H1 (cell line): Measurements from ENCODE around the gene ABI3. TPM values are rescaled to one million over a fixed set of nuclear protein-coding genes. Genes with fewer than 3 reads are reported as not detected.
"Not testable (repeated sequence)": the region's sequence is repeated elsewhere in the genome, so short reads cannot be mapped to it uniquely, and the experiment has no call there.

Source experiments
- CTCF ChIA-PET: fragments of 300-600 bp; sonication (Branson Sonifier 250); formaldehyde crosslinking; loops from one replicate; lab custom pipeline; 2021; ENCODE audit not compliant: partially characterized antibody; lab: Charles Lee
- POLR2A ChIA-PET: fragments of 300-600 bp; sonication (Branson Sonifier 250); formaldehyde crosslinking; loops from one replicate; lab custom pipeline; 2021; ENCODE audit warnings: inconsistent platforms; ENCODE audit not compliant: partially characterized antibody; lab: Charles Lee
- DNase-seq, 2 experiments: peaks; one replicate each; pipeline versions ENCODE4 v3.0.0 to v3.0.0-alpha.2; 2010 to 2022; ENCODE audit warnings: low spot score in 2 of 2, low read depth in 1 of 2, mixed read lengths in 1 of 2
- FAIRE-seq: peaks from 2 replicates; lab custom pipeline; 2011; peaks lifted over from hg19 to GRCh38; lab: Jason Lieb, UNC
- H2AFZ ChIP-seq: 2 replicates; pipeline ENCODE4 v1.8.1; 2012; ENCODE audit warnings: low read length, inconsistent platforms
- H2AK5ac ChIP-seq: 2 replicates; pipeline ENCODE4 v1.6.1; 2013; ENCODE audit warnings: low read depth, low read length
- H2BK120ac ChIP-seq: replicated peaks from 2 replicates; pipeline ENCODE3; 2013; ENCODE audit warnings: low read depth, low read length, inconsistent platforms
- H2BK12ac ChIP-seq: 2 replicates; pipeline ENCODE4 v1.6.1; 2013; ENCODE audit warnings: low read depth, low read length
- H2BK15ac ChIP-seq: 2 replicates; pipeline ENCODE4 v1.6.1; 2013; ENCODE audit warnings: low read length
- H2BK20ac ChIP-seq: 2 replicates; pipeline ENCODE4 v1.6.1; 2013; ENCODE audit warnings: low read length
- H2BK5ac ChIP-seq: 2 replicates; pipeline ENCODE4 v1.6.1; 2013; ENCODE audit warnings: low read depth, low read length
- H3K14ac ChIP-seq: 2 replicates; pipeline ENCODE4 v1.6.1; 2013; ENCODE audit warnings: inconsistent platforms; ENCODE audit not compliant: insufficient read length
- H3K18ac ChIP-seq: 2 replicates; pipeline ENCODE4 v1.6.1; 2013; ENCODE audit warnings: low read length; ENCODE audit errors: extremely low read depth
- H3K23ac ChIP-seq: 2 replicates; pipeline ENCODE4 v1.6.1; 2013; ENCODE audit warnings: inconsistent platforms; ENCODE audit not compliant: insufficient read length
- H3K23me2 ChIP-seq: 2 replicates; pipeline ENCODE4 v1.6.1; 2013; ENCODE audit warnings: low read depth, low read length
- H3K27ac ChIP-seq: 2 replicates; pipeline ENCODE4 v1.6.1; 2011; ENCODE audit warnings: low read depth, low read length, inconsistent platforms
- H3K27me3 ChIP-seq, 4 experiments: replicated peaks in 1 of 4; 1 replicate in 1 of 4; 2 replicates in 3 of 4; pipeline versions ENCODE4 v1.6.1 to v1.8.1; 2011 to 2013; ENCODE audit warnings: low read length in 3 of 4, mild to moderate bottlenecking in 3 of 4, inconsistent platforms in 2 of 4, mixed read lengths in 2 of 4, moderate library complexity in 1 of 4; ENCODE audit not compliant: control insufficient read depth in 3 of 4, insufficient read depth in 3 of 4; ENCODE audit errors: extremely low read depth in 1 of 4
- H3K36me3 ChIP-seq, 4 experiments: 2 replicates each; pipeline versions ENCODE4 v1.6.1 to v1.8.1; 2011 to 2013; ENCODE audit warnings: mild to moderate bottlenecking in 4 of 4, low read length in 3 of 4, moderate library complexity in 2 of 4, control low read depth in 1 of 4, inconsistent platforms in 1 of 4; ENCODE audit not compliant: insufficient read depth in 4 of 4, control insufficient read depth in 2 of 4
- H3K4ac ChIP-seq: replicated peaks from 2 replicates; pipeline ENCODE3; 2013; ENCODE audit warnings: low read length, low read depth, mixed read lengths, inconsistent platforms; ENCODE audit not compliant: insufficient read length
- H3K4me1 ChIP-seq, 4 experiments: replicated peaks in 1 of 4; 1 replicate in 1 of 4; 2 replicates in 3 of 4; pipeline versions ENCODE4 v1.6.1 to v1.8.1; 2011 to 2013; ENCODE audit warnings: low read length in 3 of 4, inconsistent platforms in 2 of 4, mixed read lengths in 1 of 4; ENCODE audit not compliant: insufficient read depth in 4 of 4, control insufficient read depth in 3 of 4
- H3K4me2 ChIP-seq, 2 experiments: 2 replicates each; pipeline versions ENCODE4 v1.6.1 to v1.8.1; 2011 to 2013; ENCODE audit warnings: low read depth in 2 of 2, low read length in 2 of 2, control low read depth in 1 of 2, inconsistent platforms in 1 of 2, mild to moderate bottlenecking in 1 of 2; ENCODE audit not compliant: insufficient read depth in 1 of 2
- H3K4me3 ChIP-seq, 4 experiments: fragments of 200-600, 300-600 bp in 1 of 4; sonication (generic), shearing (Covaris generic), sonication (Bioruptor Twin) in 1 of 4; 2 replicates each; pipeline versions ENCODE4 v1.5.1 to v1.8.1; 2011 to 2016; ENCODE audit warnings: low read length in 4 of 4, low read depth in 3 of 4, control low read depth in 2 of 4, inconsistent platforms in 2 of 4, mild to moderate bottlenecking in 2 of 4, mixed read lengths in 1 of 4, moderate library complexity in 1 of 4; ENCODE audit not compliant: insufficient read depth in 2 of 4; ENCODE audit errors: extremely low read depth in 1 of 4
- H3K56ac ChIP-seq: replicated peaks from 2 replicates; pipeline ENCODE3; 2013; ENCODE audit warnings: low read depth, mild to moderate bottlenecking, mixed read lengths, low read length, inconsistent platforms; ENCODE audit not compliant: insufficient read length
- H3K79me1 ChIP-seq: 2 replicates; pipeline ENCODE4 v1.6.1; 2013; ENCODE audit warnings: low read depth, low read length, control low read depth
- H3K79me2 ChIP-seq, 2 experiments: 2 replicates each; pipeline versions ENCODE4 v1.6.1 to v1.8.1; 2012 to 2013; ENCODE audit warnings: low read length in 2 of 2, mild to moderate bottlenecking in 2 of 2, inconsistent platforms in 1 of 2; ENCODE audit not compliant: insufficient read depth in 2 of 2, control insufficient read depth in 1 of 2
- H3K9ac ChIP-seq, 4 experiments: replicated peaks in 1 of 4; 1 replicate in 1 of 4; 2 replicates in 3 of 4; pipeline versions ENCODE4 v1.6.1 to v1.8.1; 2011 to 2013; ENCODE audit warnings: low read depth in 3 of 4, low read length in 3 of 4, control low read depth in 2 of 4, mild to moderate bottlenecking in 2 of 4, moderate library complexity in 2 of 4, inconsistent platforms in 1 of 4; ENCODE audit errors: extremely low read depth in 1 of 4
- H3K9me3 ChIP-seq, 2 experiments: 2 replicates each; pipeline versions ENCODE4 v1.6.1 to v1.8.1; 2012 to 2013; ENCODE audit warnings: mild to moderate bottlenecking in 2 of 2, moderate library complexity in 2 of 2, control low read depth in 1 of 2, inconsistent platforms in 1 of 2, low read depth in 1 of 2, low read length in 1 of 2, mixed read lengths in 1 of 2; ENCODE audit not compliant: insufficient read depth in 2 of 2
- H4K20me1 ChIP-seq, 2 experiments: replicated peaks in 1 of 2; 2 replicates each; pipeline versions ENCODE3 to v1.8.1; 2011 to 2013; ENCODE audit warnings: inconsistent platforms in 2 of 2, low read length in 2 of 2, mild to moderate bottlenecking in 1 of 2; ENCODE audit not compliant: insufficient read depth in 2 of 2, control insufficient read depth in 1 of 2
- H4K5ac ChIP-seq: 2 replicates; pipeline ENCODE4 v1.6.1; 2013; ENCODE audit warnings: low read length, low read depth, mixed read lengths, inconsistent platforms; ENCODE audit not compliant: insufficient read length
- H4K8ac ChIP-seq: 2 replicates; pipeline ENCODE4 v1.8.0; 2013; ENCODE audit warnings: mild to moderate bottlenecking, moderate library complexity, low read length, inconsistent platforms; ENCODE audit not compliant: insufficient read depth; ENCODE audit errors: extremely low read depth
- H4K91ac ChIP-seq: replicated peaks from 2 replicates; pipeline ENCODE3; 2013; ENCODE audit warnings: low read length, mixed read lengths, inconsistent platforms; ENCODE audit not compliant: insufficient read length
- CTCF ChIP-seq, 3 experiments: IDR thresholded peaks; 1 replicate in 2 of 3; 2 replicates in 1 of 3; pipeline versions ENCODE4 v1.5.1 to v1.6.1; 2011; ENCODE audit warnings: low read length in 3 of 3, mild to moderate bottlenecking in 3 of 3, inconsistent platforms in 2 of 3, low read depth in 1 of 3, moderate library complexity in 1 of 3; ENCODE audit not compliant: insufficient read depth in 1 of 3; ENCODE audit errors: control extremely low read depth in 1 of 3
- RAD21 ChIP-seq, 2 experiments: IDR thresholded peaks in 1 of 2; conservative IDR thresholded peaks in 1 of 2; 2 replicates each; pipeline ENCODE4 v1.6.1; 2011; ENCODE audit warnings: low read depth in 2 of 2, low read length in 2 of 2, improper control_type of control experiment in 1 of 2, inconsistent platforms in 1 of 2, mild to moderate bottlenecking in 1 of 2, moderate library complexity in 1 of 2
- YY1 ChIP-seq: IDR thresholded peaks from 2 replicates; pipeline ENCODE4 v1.6.1; 2011; ENCODE audit warnings: low read depth, mild to moderate bottlenecking, low read length
- WGBS, 2 experiments: shearing (Covaris generic) in 1 of 2; methylation state at CpG; one replicate each; pipeline versions ENCODE4 v1.1.6 to v1.1.7; 2013 to 2015; ENCODE audit warnings: low lambda C conversion rate in 2 of 2, mixed read lengths in 2 of 2, inconsistent platforms in 1 of 2, low coverage in 1 of 2, missing lambda C conversion rate in 1 of 2; ENCODE audit not compliant: insufficient replicate concordance in 2 of 2, insufficient coverage in 1 of 2, insufficient read length in 1 of 2; ENCODE audit errors: extremely low coverage in 1 of 2, missing lambda C conversion rate in 1 of 2; 5-methylcytosine and 5-hydroxymethylcytosine counted together
- polyA plus RNA-seq, 7 experiments: library from polyadenylated mRNA; depleted of rRNA in 3 of 7; stranded (reverse) in 5 of 7; unstranded in 2 of 7; fragments of >200 nt in 5 of 7; fragments of 200-250 nt in 2 of 7; gene quantifications; 1 replicate in 5 of 7; 2 replicates in 1 of 7; 4 replicates in 1 of 7; pipeline versions ENCODE4 v1.2.1 to v1.2.3, GENCODE V29; 2011 to 2013; ENCODE audit warnings: missing spikeins in 2 of 7, mixed read lengths in 2 of 7
- total RNA-seq: library from RNA; stranded (reverse); fragmentation: NEBNext Ultra II Directional; extraction: Animal tissue kit (Norgen Biotek cat#: 25700); gene quantifications from 2 replicates; pipeline ENCODE4 v1.2.1, GENCODE V29; 2021

The ABI3 gene
- total and polyA plus RNA-seq, 2 of the 8 experiments (the other 6 are each of a cell fraction or from before 2014, with no cell fraction given) = 1.3 to 2.5 TPM

GRCh38 chr17:49261540-49261939 lies 51.0 kb downstream of the ABI3 start:
- H3K4ac ChIP-seq, H2BK120ac ChIP-seq, H3K9ac ChIP-seq, H2BK15ac ChIP-seq, H4K5ac ChIP-seq, H2BK12ac ChIP-seq, H3K9me3 ChIP-seq, H3K4me2 ChIP-seq, H3K79me2 ChIP-seq, H4K8ac ChIP-seq, POLR2A ChIA-PET, H3K79me1 ChIP-seq, DNase-seq, H3K14ac ChIP-seq, H2BK20ac ChIP-seq, H3K4me3 ChIP-seq, H4K91ac ChIP-seq, H2BK5ac ChIP-seq, H3K36me3 ChIP-seq, H3K23ac ChIP-seq, H3K18ac ChIP-seq, H2AK5ac ChIP-seq, H3K56ac ChIP-seq, H4K20me1 ChIP-seq, H3K4me1 ChIP-seq, H3K27ac ChIP-seq, H3K23me2 ChIP-seq, H2AFZ ChIP-seq, FAIRE-seq: not testable (repeated sequence)
- CTCF ChIA-PET = interaction anchor here (0.8 to 3.5 kb wide), 6 partner anchors 15 to 549 kb away, joined by 3 to 11 read pairs (median 3); no protein-coding TSS in a partner anchor
- TF ChIP-seq RAD21 (IDR thresholded peaks at IDR 0.05 in 1 of 2, conservative IDR thresholded peaks at IDR 0.05 in 1 of 2; ENCODE audit: low read depth in 2 of 2, low read length in 2 of 2) (0 out of 4 replicates have a peak, but pooled peaks of 1 of the 2 experiments have one; percentile 2), YY1 (peak; percentile 84), CTCF (IDR thresholded peaks at IDR 0.05; ENCODE audit: control extremely low read depth in 1 of 3, insufficient read depth in 1 of 3, low read depth in 1 of 3, low read length in 3 of 3) (peak in 2 of 3 experiments; percentile 4 to 18; a peak in 1 of 4 replicates)
- H3K27me3 ChIP-seq = peaks cover 2 to 16% (median 13%) of the 10 kb centered on the region in 4 experiments; a peak in 6 of 7 replicates
- WGBS, 2 experiments = 73% methylated on average over 9 of the region's 9 CpGs; no CpG with 5 or more reads in 1 of the 2 experiments
